ENCODE measurements around the gene CPEB3. TPM values are rescaled to one million over a fixed set of nuclear protein-coding genes. Genes with fewer than 3 reads are reported as not detected.

The CPEB3 gene
- total RNA-seq, 4 donors from 2014 or later: 4.1 to 6.6 (median 5.2) TPM

DNA sequence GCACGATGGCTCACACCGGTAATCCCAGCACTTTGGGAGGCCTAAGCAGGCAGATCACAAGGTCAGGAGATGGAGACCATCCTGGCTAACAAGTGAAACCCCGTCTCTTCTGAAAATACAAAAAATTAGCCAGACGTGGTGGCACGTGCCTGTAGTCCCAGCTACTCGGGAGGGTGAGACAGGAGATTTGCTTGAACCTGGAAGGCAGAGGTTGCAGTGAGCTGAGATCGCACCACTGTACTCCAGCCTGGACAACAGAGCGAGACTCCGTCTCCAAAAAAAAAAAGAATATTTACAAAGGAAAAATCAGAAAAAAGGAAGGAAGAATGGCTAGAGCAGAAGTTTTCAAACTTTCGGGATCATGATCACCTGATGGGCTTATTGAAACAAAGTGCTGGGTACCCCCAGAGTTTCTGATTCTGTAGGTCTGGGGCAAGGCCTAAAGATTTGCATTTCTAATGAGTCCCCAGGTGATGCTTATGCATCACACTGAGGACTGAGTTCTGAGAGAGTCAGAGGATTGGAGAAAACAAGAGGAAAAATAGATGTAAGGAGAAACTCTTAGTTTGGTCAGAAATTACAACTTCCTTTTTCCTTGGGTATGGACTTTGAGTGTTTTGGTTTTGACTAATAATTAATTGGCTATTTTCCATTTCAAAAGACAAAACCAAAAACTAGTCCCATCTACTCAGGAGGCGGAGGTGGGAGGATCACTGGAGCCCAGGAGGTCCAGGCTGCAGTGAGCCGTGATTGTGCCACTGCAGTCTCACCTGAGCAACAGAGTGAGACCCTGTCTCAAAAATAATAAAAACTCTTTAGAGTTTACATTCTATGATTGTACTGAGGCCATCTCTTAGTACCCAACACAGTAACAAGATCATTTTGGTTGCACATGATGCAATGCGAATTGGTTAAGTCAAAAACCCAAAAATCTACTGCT lies 14.5 kb upstream of the CPEB3 start:
- TF ChIP-seq, protein P1, sequence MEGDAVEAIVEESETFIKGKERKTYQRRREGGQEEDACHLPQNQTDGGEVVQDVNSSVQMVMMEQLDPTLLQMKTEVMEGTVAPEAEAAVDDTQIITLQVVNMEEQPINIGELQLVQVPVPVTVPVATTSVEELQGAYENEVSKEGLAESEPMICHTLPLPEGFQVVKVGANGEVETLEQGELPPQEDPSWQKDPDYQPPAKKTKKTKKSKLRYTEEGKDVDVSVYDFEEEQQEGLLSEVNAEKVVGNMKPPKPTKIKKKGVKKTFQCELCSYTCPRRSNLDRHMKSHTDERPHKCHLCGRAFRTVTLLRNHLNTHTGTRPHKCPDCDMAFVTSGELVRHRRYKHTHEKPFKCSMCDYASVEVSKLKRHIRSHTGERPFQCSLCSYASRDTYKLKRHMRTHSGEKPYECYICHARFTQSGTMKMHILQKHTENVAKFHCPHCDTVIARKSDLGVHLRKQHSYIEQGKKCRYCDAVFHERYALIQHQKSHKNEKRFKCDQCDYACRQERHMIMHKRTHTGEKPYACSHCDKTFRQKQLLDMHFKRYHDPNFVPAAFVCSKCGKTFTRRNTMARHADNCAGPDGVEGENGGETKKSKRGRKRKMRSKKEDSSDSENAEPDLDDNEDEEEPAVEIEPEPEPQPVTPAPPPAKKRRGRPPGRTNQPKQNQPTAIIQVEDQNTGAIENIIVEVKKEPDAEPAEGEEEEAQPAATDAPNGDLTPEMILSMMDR (IDR thresholded peaks at IDR 0.05; ENCODE audit: low read depth): no peak

DNA sequence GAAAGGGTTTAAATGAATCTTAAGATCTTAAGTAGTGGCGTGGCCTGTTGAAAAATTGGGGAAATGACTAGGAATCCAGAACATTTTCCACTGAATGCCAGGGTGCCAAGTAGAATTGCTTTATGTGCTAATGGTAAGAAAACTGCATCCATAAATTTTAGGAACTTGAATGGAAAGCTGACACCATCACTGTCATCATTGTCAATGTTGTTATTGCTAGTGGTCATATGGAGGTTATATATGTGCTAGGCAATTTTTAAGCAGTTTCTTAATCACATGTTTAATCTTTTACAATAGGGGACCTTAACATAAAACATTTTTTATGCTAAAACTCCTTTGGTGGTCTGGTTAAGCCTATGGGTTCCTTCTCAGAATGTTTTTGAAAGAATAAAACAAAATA lies 13.2 kb upstream of the CPEB3 start:
- TF ChIP-seq, protein P1 (IDR thresholded peaks at IDR 0.05; ENCODE audit: low read depth): no peak

DNA sequence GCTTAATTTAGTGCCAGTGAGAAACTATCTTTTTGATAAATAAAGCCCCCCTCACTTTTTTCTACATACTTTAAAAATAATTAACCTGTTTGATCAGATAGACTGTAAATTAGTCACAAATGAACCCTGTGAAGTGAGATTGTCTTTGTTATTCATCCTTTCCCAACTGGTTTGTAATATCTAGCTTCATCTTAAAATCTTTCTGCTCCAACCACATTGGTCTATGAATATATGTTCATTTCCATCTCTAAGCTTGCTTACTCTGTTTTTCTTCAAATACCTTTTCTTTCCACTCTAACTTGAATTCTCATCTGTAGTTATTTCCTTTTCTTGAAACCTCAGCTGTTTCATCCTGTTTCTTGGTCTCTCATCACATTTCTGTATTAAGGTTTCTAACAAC lies 12.2 kb upstream of the CPEB3 start:
- TF ChIP-seq, protein P1 (IDR thresholded peaks at IDR 0.05; ENCODE audit: low read depth): no peak

DNA sequence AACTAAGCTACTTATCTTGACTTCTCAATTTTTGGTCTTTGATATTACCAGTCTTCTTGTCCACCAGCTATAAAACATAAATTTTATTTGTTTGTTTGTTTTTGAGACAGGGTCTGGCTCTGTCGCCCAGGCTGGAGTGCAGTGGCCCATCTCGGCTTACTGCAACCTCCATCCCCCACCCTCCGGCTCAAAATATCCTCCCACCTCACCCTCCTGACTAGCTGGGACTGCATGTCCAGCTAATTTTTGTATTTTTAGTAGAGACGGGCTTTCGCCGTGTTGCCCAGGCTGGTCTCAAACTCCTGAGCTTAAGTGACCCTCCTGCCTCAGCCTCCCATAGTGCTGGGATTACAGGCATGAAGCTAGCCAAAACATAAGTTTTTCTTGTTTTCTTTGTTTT lies 7.6 kb upstream of the CPEB3 start:
- TF ChIP-seq, protein P1 (IDR thresholded peaks at IDR 0.05; ENCODE audit: low read depth): no peak

DNA sequence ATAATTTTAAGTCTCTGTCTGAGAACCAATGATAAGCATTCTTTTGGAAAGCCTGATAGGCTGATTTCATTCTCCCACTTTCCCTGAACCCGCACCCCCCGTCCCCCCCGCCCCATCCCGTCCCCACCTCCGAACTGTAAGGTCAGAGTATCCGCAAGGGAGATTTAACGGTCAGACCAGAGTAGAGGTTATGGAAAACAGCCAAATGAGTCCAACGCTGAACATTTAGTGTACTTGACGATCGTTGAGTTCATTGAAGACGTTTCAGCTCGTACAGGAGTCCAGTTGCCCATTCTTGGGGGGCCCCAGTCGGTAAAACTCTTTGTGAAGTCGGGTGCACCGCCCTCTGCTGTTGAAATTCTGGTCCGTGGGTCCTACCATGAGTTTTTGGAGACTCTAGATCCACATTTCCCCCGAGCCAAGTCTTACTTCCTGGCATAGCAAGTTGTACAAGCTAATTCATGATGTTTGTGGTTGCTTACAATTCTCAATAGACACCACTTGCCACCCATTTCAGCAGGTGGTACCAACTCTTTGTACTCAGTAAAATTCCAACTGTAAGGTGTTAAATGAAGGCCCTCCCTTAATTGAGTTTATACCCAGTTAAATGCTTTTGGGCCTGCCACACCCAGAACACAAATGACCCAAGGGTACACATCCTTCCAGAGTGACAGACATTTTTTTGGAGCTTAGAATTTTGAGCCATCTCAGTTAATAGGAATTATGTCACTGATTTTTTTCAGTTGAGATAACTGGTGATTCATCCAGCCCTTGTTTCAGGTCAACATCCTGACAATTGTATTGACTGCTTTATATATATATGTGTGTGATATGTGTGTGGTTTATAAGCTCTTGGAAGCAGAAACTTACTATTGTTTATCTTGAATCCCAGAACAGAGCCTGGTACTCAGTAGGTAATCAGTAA lies 1.3 kb upstream of the CPEB3 start:
- TF ChIP-seq, protein P1 (IDR thresholded peaks at IDR 0.05; ENCODE audit: low read depth): no peak

DNA sequence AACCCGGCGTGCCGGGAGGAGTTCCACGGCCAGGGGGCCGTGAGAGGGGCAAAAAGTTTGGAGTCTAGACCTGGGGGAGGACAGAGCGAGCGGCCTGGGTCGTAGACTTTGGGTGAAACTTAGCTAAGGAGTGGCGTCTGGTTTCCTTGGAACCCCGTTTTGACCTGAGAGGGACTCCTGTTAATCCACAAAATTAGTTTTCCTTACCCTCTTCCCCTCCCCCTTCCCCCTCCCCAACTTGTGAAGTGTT lies 663 bp upstream of the CPEB3 start:
- TF ChIP-seq, protein P1 (IDR thresholded peaks at IDR 0.05; ENCODE audit: low read depth): no peak
